HEK293 (cell line): ENCODE results near the gene DDX20.

Experiments
- ATF2 ChIP-seq: fragments of 450-650 bp; formaldehyde crosslinking; IDR thresholded peaks from 2 replicates; pipeline ENCODE4 v1.5.1; 2016; ENCODE audit warnings: missing biosample characterization, missing genetic modification characterization, low read depth
- GLIS1 ChIP-seq: fragments of 450-650 bp; formaldehyde crosslinking; IDR thresholded peaks from 2 replicates; pipeline ENCODE4 v1.5.1; 2016; ENCODE audit warnings: missing biosample characterization, missing genetic modification characterization
- HOXA7 ChIP-seq: sonication (generic); formaldehyde crosslinking; IDR thresholded peaks from 2 replicates; pipeline ENCODE4 v1.8.1; 2022; ENCODE audit warnings: missing genetic modification reagents, borderline replicate concordance
- HOXC10 ChIP-seq: sonication (generic); formaldehyde crosslinking; IDR thresholded peaks from 2 replicates; pipeline ENCODE4 v1.8.1; 2023; ENCODE audit warnings: mild to moderate bottlenecking, missing genetic modification reagents
- IKZF3 ChIP-seq: fragments of 450-650 bp; IDR thresholded peaks from 2 replicates; pipeline ENCODE4 v1.5.0; 2018; ENCODE audit warnings: missing biosample characterization, mild to moderate bottlenecking, missing genetic modification characterization, moderate library complexity
- KLF1 ChIP-seq: fragments of 450-650 bp; formaldehyde crosslinking; IDR thresholded peaks from 2 replicates; pipeline ENCODE4 v1.5.1; 2016; ENCODE audit warnings: missing biosample characterization, missing genetic modification characterization
- MZF1 ChIP-seq: fragments of 450-650 bp; formaldehyde crosslinking; IDR thresholded peaks from 2 replicates; pipeline ENCODE4 v1.5.1; 2017; ENCODE audit warnings: missing biosample characterization, missing genetic modification characterization, borderline replicate concordance
- OSR2 ChIP-seq: fragments of 450-650 bp; formaldehyde crosslinking; IDR thresholded peaks from 2 replicates; pipeline ENCODE4 v1.5.1; 2016; ENCODE audit warnings: missing biosample characterization, missing genetic modification characterization
- PATZ1 ChIP-seq: fragments of 450-650 bp; formaldehyde crosslinking; IDR thresholded peaks from 2 replicates; pipeline ENCODE4 v1.5.1; 2016; ENCODE audit warnings: missing biosample characterization, missing genetic modification characterization
- PRDM1 ChIP-seq: fragments of 450-650 bp; formaldehyde crosslinking; IDR thresholded peaks from 2 replicates; pipeline ENCODE4; 2016; ENCODE audit warnings: missing biosample characterization, missing genetic modification characterization
- SP7 ChIP-seq: fragments of 450-650 bp; formaldehyde crosslinking; IDR thresholded peaks from 2 replicates; pipeline ENCODE4 v1.5.1; 2016; ENCODE audit warnings: missing biosample characterization, missing genetic modification characterization
- TSHZ1 ChIP-seq: fragments of 450-650 bp; formaldehyde crosslinking; IDR thresholded peaks from 2 replicates; pipeline ENCODE4 v1.5.1; 2016; ENCODE audit warnings: missing biosample characterization, missing genetic modification characterization, borderline replicate concordance
- ZBTB48 ChIP-seq: fragments of 450-650 bp; formaldehyde crosslinking; IDR thresholded peaks from 2 replicates; pipeline ENCODE4 v1.5.1; 2016; ENCODE audit warnings: missing biosample characterization, missing genetic modification characterization
- ZBTB8A ChIP-seq: fragments of 450-650 bp; formaldehyde crosslinking; IDR thresholded peaks from 2 replicates; pipeline ENCODE4 v1.5.1; 2016; ENCODE audit warnings: missing biosample characterization, missing genetic modification characterization
- ZIC2 ChIP-seq: fragments of 450-650 bp; formaldehyde crosslinking; IDR thresholded peaks from 2 replicates; pipeline ENCODE4 v1.5.1; 2016; ENCODE audit warnings: missing biosample characterization, missing genetic modification characterization
- ZNF140 ChIP-seq: fragments of 450-650 bp; formaldehyde crosslinking; IDR thresholded peaks from 2 replicates; pipeline ENCODE4 v1.5.1; 2016; ENCODE audit warnings: missing biosample characterization, missing genetic modification characterization
- ZNF211 ChIP-seq: fragments of 450-650 bp; formaldehyde crosslinking; IDR thresholded peaks from 2 replicates; pipeline ENCODE4 v1.5.1; 2016; ENCODE audit warnings: low read depth, missing biosample characterization, missing genetic modification characterization
- ZNF274 ChIP-seq, 2 experiments: fragments of 200-500 bp in 1 of 2; fragments of 450-650 bp in 1 of 2; sonication (Bioruptor generic) in 1 of 2; formaldehyde crosslinking in 1 of 2; IDR thresholded peaks; 2 replicates each; pipeline versions ENCODE4 v1.5.1 to v1.6.1; 2014 to 2016; ENCODE audit warnings: borderline replicate concordance in 1 of 2, inconsistent platforms in 1 of 2, low read length in 1 of 2, missing biosample characterization in 1 of 2, missing genetic modification characterization in 1 of 2
- ZNF394 ChIP-seq: fragments of 450-650 bp; formaldehyde crosslinking; IDR thresholded peaks from 2 replicates; pipeline ENCODE4 v1.5.1; 2016; ENCODE audit warnings: missing biosample characterization, missing genetic modification characterization, mild to moderate bottlenecking, moderate library complexity, borderline replicate concordance
- ZNF404 ChIP-seq: fragments of 450-650 bp; formaldehyde crosslinking; IDR thresholded peaks from 2 replicates; pipeline ENCODE4 v1.5.1; 2017; ENCODE audit warnings: missing biosample characterization, missing genetic modification characterization
- ZNF416 ChIP-seq: fragments of 450-650 bp; formaldehyde crosslinking; IDR thresholded peaks from 2 replicates; pipeline ENCODE4 v1.5.1; 2016; ENCODE audit warnings: missing biosample characterization, missing genetic modification characterization
- ZNF433 ChIP-seq: fragments of 450-650 bp; formaldehyde crosslinking; IDR thresholded peaks from 2 replicates; pipeline ENCODE4 v1.5.1; 2016; ENCODE audit warnings: missing biosample characterization, missing genetic modification characterization, low read depth
- ZNF571 ChIP-seq: fragments of 450-650 bp; formaldehyde crosslinking; IDR thresholded peaks from 2 replicates; pipeline ENCODE4 v1.5.0; 2017; ENCODE audit warnings: missing biosample characterization, missing genetic modification characterization
- ZNF768 ChIP-seq: fragments of 450-650 bp; formaldehyde crosslinking; IDR thresholded peaks from 2 replicates; pipeline ENCODE4 v1.5.1; 2018; ENCODE audit warnings: missing biosample characterization, mild to moderate bottlenecking, missing genetic modification characterization
- ZNF776 ChIP-seq: fragments of 450-650 bp; formaldehyde crosslinking; IDR thresholded peaks from 2 replicates; pipeline ENCODE4 v1.5.0; 2017; ENCODE audit warnings: missing biosample characterization, missing genetic modification characterization, borderline replicate concordance
- ZNF792 ChIP-seq: fragments of 450-650 bp; formaldehyde crosslinking; IDR thresholded peaks from 2 replicates; pipeline ENCODE4 v1.5.1; 2016; ENCODE audit warnings: missing biosample characterization, missing genetic modification characterization
- ZNF830 ChIP-seq: fragments of 450-650 bp; IDR thresholded peaks from 2 replicates; pipeline ENCODE4 v1.5.0; 2018; ENCODE audit warnings: missing biosample characterization, missing genetic modification characterization, low read depth, mild to moderate bottlenecking, moderate library complexity
- ZNF837 ChIP-seq: fragments of 450-650 bp; formaldehyde crosslinking; IDR thresholded peaks from 2 replicates; pipeline ENCODE4 v1.5.1; 2016; ENCODE audit warnings: missing biosample characterization, missing genetic modification characterization
- ZSCAN4 ChIP-seq: fragments of 450-650 bp; formaldehyde crosslinking; IDR thresholded peaks from 2 replicates; pipeline ENCODE4 v1.5.1; 2017; ENCODE audit warnings: missing biosample characterization, missing genetic modification characterization

The DDX20 gene

GRCh38 chr1:111735858-111736544 is 19.7 kb upstream of the DDX20 start (continued):
- no peak for TF ChIP-seq ZSCAN4 (tag by site-specific recombination)
- TF ChIP-seq HOXA7 = no peak
- TF ChIP-seq GLIS1 (tag by site-specific recombination) = 0 out of 2 replicates have a peak, but pooled peaks have one; percentile 9
- peak; percentile 59; the same call in 1 of the 2 replicates for TF ChIP-seq SP7 (tag by site-specific recombination)
- TF ChIP-seq HOXC10 (CRISPR knock-in tag) = no peak
- TF ChIP-seq ZNF776 = no peak
- TF ChIP-seq PATZ1 (tag by site-specific recombination) = 0 out of 2 replicates have a peak, but pooled peaks have one; percentile 31
- no peak for TF ChIP-seq ZNF837 (tag by site-specific recombination)
- TF ChIP-seq ZNF768 (tag by site-specific recombination) = no peak
- no peak for TF ChIP-seq ZNF211 (tag by site-specific recombination)
- TF ChIP-seq ZNF404 (tag by site-specific recombination) = no peak
- TF ChIP-seq ZNF830 (tag by site-specific recombination) = no peak
- 0 out of 2 replicates have a peak, but pooled peaks have one; percentile 28 for TF ChIP-seq IKZF3 (tag by site-specific recombination)
- TF ChIP-seq ZNF394 = no peak
- peak; percentile 28; the same call in 1 of the 2 replicates for TF ChIP-seq PRDM1 (tag by site-specific recombination)
- TF ChIP-seq ZNF433 (tag by site-specific recombination) = no peak
- TF ChIP-seq ZNF274 (IDR thresholded peaks at IDR 0.05; ENCODE audit: low read length) = no peak
- no peak for TF ChIP-seq ZNF274 (tag by site-specific recombination; IDR thresholded peaks at IDR 0.05; ENCODE audit: borderline replicate concordance)
- TF ChIP-seq ZNF792 = no peak
- TF ChIP-seq ZBTB48 (tag by site-specific recombination) = peak; percentile 57; the same call in 1 of the 2 replicates
- no peak for TF ChIP-seq ZNF571
- TF ChIP-seq OSR2 = peak; percentile 85
- peak; percentile 84 for TF ChIP-seq MZF1 (tag by site-specific recombination)
- peak; percentile 17; the same call in 1 of the 2 replicates for TF ChIP-seq ZIC2 (tag by site-specific recombination)
- TF ChIP-seq ZNF416 (tag by site-specific recombination) = no peak
- no peak for TF ChIP-seq ZNF140 (tag by site-specific recombination)
- TF ChIP-seq ZBTB8A (tag by site-specific recombination) = peak; percentile 36; the same call in 1 of the 2 replicates
- TF ChIP-seq TSHZ1 (tag by site-specific recombination) = no peak
- TF ChIP-seq ATF2 = no peak
- TF ChIP-seq KLF1 (tag by site-specific recombination) = no peak
- TF ChIP-seq, all 188 proteins: peak for 17
